ENCODE results near the gene PLPPR1. TPM values are rescaled to one million over a fixed set of nuclear protein-coding genes. Genes with fewer than 3 reads are reported as not detected.
"Not testable (repeated sequence)": the region's sequence is repeated elsewhere in the genome, so short reads cannot be mapped to it uniquely, and the experiment has no call there.

PLPPR1 gene
- total and polyA plus RNA-seq, 9 donors, result 0.07 to 1.1 (median 0.14) TPM; not detected in 5

DNA sequence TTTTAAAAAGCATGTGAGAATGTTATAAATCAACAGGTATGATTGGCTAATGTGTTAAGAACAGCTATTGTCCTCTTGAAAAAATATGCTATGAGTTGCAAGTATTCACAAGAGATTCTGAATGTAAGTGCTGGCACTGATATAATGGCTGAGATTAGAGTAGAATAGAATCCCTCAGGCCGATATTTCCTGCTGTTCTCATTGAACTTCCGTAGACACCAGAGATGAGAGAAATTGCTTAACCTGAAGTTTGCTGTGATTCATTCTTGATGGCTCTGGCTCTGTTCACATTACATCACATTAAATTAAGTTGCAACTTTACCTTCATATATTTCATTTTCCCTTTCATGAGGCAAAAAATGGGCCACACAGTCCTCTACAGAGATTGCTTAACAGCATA lies 241.8 kb downstream of the PLPPR1 start:
- no peak overlapping the region for H3K4me3 ChIP-seq
- H3K36me3 ChIP-seq, result no peaks in the 10 kb centered on the region
- no peaks in the 10 kb centered on the region for H3K9me3 ChIP-seq
- no peaks in the 10 kb centered on the region for H3K27me3 ChIP-seq
- intact Hi-C loops (cut with DNase I), result no loop called here
- no peak overlapping the region for H3K27ac ChIP-seq
- WGBS, 3 donors, result 54 to 64% (median 63%) methylated on average over 2 of the region's 2 CpGs
- no peak for DNase-seq
- TF ChIP-seq EP300 (IDR thresholded peaks at IDR 0.05) (no peak), POLR2A (IDR thresholded peaks at IDR 0.05) (no peak)
- TF ChIP-seq, protein P1, sequence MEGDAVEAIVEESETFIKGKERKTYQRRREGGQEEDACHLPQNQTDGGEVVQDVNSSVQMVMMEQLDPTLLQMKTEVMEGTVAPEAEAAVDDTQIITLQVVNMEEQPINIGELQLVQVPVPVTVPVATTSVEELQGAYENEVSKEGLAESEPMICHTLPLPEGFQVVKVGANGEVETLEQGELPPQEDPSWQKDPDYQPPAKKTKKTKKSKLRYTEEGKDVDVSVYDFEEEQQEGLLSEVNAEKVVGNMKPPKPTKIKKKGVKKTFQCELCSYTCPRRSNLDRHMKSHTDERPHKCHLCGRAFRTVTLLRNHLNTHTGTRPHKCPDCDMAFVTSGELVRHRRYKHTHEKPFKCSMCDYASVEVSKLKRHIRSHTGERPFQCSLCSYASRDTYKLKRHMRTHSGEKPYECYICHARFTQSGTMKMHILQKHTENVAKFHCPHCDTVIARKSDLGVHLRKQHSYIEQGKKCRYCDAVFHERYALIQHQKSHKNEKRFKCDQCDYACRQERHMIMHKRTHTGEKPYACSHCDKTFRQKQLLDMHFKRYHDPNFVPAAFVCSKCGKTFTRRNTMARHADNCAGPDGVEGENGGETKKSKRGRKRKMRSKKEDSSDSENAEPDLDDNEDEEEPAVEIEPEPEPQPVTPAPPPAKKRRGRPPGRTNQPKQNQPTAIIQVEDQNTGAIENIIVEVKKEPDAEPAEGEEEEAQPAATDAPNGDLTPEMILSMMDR (IDR thresholded peaks at IDR 0.05), result no peak
- no peaks in the 10 kb centered on the region for H3K4me1 ChIP-seq (ENCODE audit: insufficient read depth)

DNA sequence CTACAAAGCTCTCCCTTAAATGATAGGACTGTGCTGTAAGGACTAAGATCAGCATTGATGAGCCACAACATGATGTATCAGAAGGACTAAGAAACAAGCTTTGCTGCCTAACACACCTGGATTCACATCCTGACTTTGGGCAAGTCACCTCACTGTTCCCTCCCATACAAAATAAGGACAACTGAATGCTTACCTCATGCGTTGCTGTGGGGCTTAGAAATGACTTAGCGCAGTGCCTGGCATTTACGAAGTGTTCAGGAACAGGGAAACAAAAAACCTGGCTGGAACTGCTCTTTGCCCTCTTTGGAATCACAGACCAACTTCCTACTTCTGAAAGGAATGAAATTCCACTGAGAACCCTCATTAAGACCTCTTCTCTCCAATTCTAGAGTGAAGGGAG lies 242.6 kb downstream of the PLPPR1 start:
- Histone ChIP-seq H3K27ac (no peak overlapping the region), H3K36me3 (no peaks in the 10 kb centered on the region), H3K4me3 (no peak overlapping the region), H3K27me3 (no peaks in the 10 kb centered on the region), H3K9me3 (no peaks in the 10 kb centered on the region), H3K4me1 (ENCODE audit: insufficient read depth) (no peaks in the 10 kb centered on the region)
- 81 to 91% (median 89%) methylated on average over 3 of the region's 3 CpGs for WGBS, 3 donors
- no peak for DNase-seq
- TF ChIP-seq EP300 (IDR thresholded peaks at IDR 0.05) (no peak), POLR2A (IDR thresholded peaks at IDR 0.05) (no peak)
- TF ChIP-seq, protein P1 (IDR thresholded peaks at IDR 0.05), result no peak
- intact Hi-C loops (cut with DNase I), result no loop called here

DNA sequence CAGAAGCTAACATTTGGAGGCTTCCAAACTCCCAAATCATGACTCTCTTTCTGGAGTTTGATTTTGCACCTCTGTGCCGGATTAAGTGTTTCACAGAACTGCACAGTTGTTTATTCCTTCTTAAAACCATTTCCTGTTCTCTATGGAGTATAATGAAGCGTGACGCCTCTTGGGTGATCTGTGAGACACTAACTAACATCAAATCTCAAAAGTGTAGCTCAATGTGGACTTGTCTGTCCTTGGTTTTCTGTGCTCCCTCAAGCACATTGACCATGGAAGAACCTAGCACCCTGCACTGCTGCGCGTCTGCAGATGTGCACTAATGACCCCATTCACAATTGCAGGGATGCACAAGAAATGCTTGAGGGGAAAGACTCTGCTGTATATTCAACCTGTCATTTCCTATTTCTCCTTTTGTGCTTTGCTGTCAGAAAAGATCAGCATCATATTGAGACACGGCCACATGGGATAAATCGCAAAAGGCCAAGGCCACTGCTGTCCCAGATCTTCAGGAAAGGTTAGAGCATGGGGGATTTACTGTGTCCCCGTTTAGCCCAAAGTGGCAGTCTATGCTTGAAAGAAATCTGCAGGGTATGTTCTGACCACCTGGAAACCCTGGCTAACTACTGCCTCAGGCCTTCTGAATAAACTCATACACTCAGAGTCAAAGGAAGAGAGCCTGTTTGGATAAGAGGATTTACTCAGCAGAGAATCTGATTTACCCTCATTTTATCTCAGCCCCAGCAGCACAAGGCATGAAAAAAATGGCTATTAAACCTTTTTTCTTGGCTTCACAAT lies 246.6 kb downstream of the PLPPR1 start:
- no peak overlapping the region for H3K27ac ChIP-seq
- H3K4me3 ChIP-seq, result no peak overlapping the region
- H3K9me3 ChIP-seq, result no peaks in the 10 kb centered on the region
- intact Hi-C loops (cut with DNase I), result no loop called here
- no peaks in the 10 kb centered on the region for H3K4me1 ChIP-seq (ENCODE audit: insufficient read depth)
- no peaks in the 10 kb centered on the region for H3K36me3 ChIP-seq
- H3K27me3 ChIP-seq, result no peaks in the 10 kb centered on the region
- TF ChIP-seq, protein P1 (IDR thresholded peaks at IDR 0.05), result no peak
- TF ChIP-seq POLR2A (IDR thresholded peaks at IDR 0.05) (no peak), EP300 (IDR thresholded peaks at IDR 0.05) (no peak)
- no peak for DNase-seq
- 81 to 87% (median 82%) methylated on average over 8 of the region's 8 CpGs for WGBS, 3 donors

DNA sequence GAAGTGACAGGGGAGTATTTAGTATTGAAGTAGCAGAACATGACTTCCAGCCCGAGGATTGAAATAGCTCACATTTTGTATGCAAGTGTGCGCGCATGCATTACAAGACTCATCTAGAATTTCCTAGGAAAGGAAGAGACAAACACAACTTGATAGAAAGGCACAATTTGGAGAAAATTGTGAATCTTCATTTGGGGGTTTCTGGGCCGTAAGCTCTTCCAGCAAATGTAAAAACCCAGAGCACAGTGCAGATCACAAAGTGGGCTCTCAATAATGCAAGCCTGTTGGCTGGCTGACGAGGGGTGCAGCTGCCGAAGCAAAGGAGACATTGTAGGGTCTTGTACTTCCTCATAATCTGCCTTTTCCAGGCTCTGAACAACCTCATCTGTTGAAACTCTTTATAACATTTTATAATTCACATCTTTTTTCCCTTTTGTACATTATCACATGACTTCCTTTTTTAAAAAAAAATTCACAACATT lies 247.3 kb downstream of the PLPPR1 start:
- TF ChIP-seq EP300 (IDR thresholded peaks at IDR 0.05) (no peak), POLR2A (IDR thresholded peaks at IDR 0.05) (no peak)
- TF ChIP-seq, protein P1 (IDR thresholded peaks at IDR 0.05), result no peak
- no peaks in the 10 kb centered on the region for H3K4me1 ChIP-seq (ENCODE audit: insufficient read depth)
- 78 to 81% (median 80%) methylated on average over 6 of the region's 6 CpGs for WGBS, 3 donors
- DNase-seq, result no peak
- no peak overlapping the region for H3K27ac ChIP-seq
- H3K36me3 ChIP-seq, result no peaks in the 10 kb centered on the region
- intact Hi-C loops (cut with DNase I), result no loop called here
- H3K4me3 ChIP-seq, result no peak overlapping the region
- H3K27me3 ChIP-seq, result no peaks in the 10 kb centered on the region
- H3K9me3 ChIP-seq, result no peaks in the 10 kb centered on the region

DNA sequence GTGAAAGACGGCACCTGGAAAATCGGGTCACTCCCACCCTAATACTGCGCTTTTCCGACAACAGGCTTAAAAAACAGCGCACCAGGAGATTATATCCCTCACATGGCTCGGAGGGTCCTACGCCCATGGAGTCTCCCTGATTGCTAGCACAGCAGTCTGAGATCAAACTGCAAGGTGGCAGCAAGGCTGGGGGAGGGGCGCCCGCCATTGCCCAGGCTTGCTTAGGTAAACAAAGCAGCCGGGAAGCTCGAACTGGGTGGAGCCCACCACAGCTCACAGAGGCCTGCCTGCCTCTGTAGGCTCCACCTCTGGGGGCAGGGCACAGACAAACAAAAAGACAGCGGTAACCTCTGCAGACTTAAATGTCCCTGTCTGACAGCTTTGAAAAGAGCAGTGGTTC lies 262.5 kb downstream of the PLPPR1 start:
- H3K9me3 ChIP-seq; H3K36me3 ChIP-seq; H3K27me3 ChIP-seq; DNase-seq; H3K4me1 ChIP-seq (ENCODE audit: insufficient read depth); H3K27ac ChIP-seq; H3K4me3 ChIP-seq; intact Hi-C loops (cut with DNase I): not testable (repeated sequence)
- 86 to 91% (median 88%) methylated on average over 12 of the region's 12 CpGs for WGBS, 3 donors
